Stimulated activated CD8-positive, alpha-beta memory T cell treated with anti-CD3 and anti-CD28 coated beads, Interleukin-15, amount 100 ng/mL, for 48 hours (primary cell): ENCODE measurements around the gene INPP5K.
"Not testable (repeated sequence)": the region's sequence is repeated elsewhere in the genome, so short reads cannot be mapped to it uniquely, and the experiment has no call there.

Experiments
- DNase-seq, 2 donors: peaks; one replicate each; pipeline ENCODE4 v3.0.0-alpha.2; 2020; ENCODE audit warnings: low read depth in 2 of 2

Gene INPP5K

DNA sequence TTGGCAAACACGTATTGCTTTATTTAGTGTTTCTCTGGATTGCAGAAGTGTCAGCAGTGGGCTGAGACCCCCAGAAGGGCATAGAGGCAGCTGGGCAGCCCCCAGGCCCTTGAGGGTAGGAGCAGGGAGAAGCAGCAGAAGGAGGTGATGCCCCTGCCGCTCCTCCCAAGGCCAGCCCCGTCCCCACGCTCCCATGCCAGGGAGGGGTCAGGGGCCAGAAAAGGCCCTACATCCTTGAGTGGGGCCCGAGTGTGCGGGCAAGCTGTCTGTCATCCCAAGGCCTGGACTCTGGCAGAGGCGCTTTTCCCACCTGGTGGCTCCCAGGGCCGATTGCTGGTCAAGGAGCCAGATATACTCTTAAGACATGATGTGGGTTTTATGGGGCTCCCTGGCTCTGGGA is 52.2 kb downstream of the INPP5K start:
- no peak for DNase-seq

DNA sequence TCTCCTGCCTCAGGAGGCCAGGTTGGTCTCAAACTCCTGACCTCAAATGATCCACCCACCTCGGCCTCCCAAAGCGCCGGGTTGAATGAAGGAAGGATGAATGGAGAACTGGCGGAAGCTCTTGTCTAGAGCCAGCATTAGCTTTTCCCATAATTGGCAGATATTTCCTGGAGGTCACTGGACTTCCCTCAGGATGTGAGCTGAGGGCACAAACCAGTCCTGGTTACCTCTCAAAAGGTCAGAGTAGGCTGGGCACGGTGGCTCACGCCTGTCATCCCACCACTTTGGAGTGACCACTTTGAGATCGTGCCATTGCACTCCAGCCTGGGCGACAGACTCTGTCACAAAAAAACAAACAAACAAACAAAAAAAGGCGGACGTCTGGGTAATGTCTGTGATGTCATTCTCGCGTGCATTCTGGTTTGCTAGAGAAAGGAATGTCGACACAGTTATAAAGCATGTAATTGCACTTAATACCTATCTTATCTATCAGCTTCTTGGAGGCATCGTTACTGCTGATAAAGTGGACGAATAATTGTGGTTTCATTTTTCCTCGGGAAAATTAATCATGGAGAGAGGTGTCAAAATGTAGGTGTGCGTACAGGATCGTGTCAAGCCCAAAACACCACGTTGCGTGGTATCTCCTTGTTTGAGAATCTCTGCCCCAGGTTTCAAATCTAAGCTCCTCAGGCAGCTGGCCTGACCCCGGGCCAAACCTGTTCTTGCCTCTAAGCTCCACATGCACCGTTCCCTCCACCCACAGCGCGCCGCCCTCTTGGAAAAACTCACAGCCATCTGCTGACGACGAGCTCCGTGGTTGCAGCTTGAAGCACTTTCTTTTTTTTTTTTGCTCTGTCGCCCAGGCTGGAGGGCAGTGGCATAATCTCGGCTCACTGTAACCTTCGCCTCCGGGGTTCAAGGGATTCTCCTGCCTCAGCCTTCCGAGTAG is 54.0 kb downstream of the INPP5K start:
- no peak for DNase-seq

DNA sequence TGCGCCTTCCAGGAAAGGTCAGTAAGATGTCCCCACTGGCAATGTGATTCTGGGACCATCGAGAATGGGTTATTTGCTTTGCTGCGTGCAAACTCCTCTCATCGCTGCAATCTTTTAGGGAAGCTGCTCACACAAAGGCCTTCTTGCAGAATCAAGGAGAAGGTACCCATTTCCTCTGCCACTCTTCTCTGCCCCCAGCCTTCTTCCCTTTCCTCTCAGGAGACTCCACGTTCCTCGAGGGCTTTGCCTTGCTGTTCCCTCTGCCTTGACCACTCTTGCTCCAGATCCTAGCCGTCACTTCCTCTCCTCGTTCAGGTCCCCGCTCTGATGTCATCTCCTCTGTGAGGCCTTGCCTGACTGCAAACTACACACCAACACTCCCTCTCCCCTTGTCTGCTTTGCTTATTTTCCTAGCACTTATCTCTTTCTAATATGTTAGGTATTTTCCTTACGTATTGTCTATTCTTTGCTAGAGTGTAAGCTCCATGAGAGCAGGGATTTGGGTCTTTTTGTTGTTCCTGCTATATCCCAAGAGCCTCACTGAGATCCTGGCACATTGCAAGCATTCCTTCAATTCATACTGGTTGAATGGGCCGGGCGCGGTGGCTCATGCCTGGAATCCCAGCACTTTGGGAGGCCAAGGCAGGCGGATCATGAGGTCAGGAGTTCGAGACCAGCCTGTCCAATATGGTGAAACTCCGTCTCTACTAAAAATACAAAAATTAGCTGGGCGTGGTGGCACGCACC is 55.0 kb downstream of the INPP5K start:
- no peak for DNase-seq

DNA sequence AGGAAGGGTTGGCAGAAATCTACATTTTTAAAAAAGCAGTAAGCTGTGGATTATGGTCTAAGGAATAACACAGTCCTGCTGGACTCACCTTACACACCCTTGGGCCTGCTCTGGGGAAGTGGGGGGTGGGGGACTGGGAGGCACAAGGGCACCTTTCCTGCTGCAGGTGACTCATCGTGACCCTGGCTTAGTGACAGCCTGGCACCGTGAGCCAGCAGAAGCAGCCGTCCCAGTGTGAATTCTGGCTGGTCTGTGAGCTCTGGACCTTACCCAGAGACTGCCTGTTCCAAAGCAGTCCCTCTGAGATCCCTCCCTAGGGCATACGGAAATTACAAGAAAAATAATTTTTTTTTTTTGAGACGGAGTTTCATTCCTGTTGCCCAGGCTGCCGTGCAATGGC is 56.2 kb downstream of the INPP5K start:
- no peak for DNase-seq

DNA sequence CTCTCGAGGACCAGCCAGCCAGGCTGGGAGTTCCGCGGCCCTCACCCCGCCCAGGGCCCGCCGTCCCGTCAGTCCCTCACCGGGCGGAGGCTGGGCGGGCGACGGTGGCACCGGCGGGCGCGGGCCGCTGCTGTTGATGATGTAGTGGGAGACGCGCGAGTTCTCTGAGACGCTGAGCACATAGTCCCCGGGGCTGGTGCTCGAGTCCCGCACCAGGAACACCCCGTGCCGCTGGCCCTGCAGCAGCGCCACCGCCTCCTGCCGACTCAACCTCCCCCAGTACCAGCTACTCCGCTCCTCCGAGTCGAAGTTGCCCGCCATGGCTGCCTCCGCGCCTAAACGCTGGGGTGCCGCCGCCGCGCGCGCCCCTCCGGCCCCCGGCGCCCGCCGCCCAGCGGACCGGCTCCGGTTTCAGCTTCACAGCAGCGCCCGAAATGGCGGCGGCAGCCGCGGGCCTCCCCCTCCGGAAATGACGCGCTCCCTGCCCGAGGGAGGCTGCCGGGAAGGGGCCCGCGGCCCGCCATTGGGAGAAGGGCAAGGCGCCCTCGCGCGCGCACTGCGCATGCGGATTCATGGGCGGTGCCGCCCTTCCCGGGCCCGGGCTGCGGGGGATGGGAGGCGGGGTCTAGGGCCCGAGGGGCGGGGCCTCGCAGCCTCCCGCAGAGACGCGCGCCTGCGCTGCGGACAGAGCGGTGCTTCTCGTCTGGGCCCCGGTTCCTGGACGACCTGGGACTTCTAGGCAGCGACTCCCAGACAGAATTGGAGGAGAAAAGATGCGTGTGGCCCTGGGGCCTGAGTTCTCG is 60.4 kb downstream of the INPP5K start, which contains the start of gene CRK:
Gene CRK, minus strand, starts transcription at position 436 of the 803 bp plus-strand sequence. Its CDS starts 115 bp downstream, at position 321.
- DNase-seq = peak; percentile 98 to 99

DNA sequence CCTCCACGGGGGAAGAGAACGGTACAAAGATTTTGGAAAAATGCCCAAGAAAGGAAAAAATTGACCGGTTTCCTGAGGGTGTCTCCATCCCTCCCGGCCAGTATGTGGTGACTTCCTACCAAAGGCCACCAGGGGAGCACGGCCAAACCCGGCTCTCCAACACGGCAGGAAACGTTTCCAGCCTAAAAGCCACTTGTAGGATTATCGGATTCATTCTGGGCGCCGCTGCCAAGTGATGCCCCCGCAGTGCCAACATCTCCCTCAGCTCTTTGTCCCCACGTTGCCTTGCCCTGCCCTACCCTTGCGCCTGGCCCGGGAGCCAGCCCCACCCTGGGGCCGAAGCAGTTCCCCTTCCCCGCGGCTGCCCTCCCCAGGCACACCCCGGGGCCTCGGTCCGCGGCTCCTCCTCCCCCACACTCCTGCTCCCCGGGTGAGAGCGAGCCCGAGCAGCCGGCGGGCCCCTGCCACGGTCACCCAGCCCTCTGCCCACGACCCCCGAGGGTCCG is 61.1 kb downstream of the INPP5K start:
- DNase-seq = peak in 1 of 2 donors; percentile 15

DNA sequence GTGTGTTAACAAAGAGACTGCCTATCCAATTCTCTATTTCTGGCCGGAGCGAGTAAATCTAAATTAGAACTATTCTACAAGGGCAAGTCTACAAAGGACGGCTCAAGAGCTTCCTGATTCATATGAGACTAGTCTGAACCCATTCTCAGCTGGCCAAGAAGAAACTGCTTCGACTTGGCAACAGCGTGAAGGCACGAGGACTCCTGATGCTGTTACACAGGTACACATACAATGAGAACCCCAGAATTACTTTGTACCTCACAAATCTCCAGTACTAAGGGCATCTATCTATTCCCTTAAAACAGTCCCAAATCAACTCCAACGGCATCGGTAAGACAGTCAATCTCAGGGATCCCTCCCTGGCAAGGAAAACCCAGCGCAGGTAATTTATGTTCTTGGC is 61.9 kb downstream of the INPP5K start:
- no peak for DNase-seq

DNA sequence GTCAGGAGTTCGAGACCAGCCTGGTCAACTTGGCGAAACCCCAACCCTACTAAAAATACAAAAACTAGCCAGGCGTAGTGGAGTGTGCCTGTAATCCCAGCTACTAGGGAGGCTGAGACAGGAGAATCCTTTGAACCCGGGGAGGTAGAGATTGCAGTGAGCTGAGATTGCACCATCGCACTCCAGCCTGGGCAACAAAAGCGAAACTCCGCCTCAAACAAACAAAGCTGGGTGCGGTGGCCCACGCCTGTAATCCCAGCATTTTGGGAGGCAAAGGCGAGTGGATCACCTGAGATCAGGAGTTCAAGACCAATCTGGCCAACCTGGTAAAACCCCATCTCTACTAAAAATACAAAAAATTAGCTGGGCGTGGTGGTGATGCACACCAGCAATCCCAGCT is 62.7 kb downstream of the INPP5K start:
- DNase-seq = not testable (repeated sequence)

DNA sequence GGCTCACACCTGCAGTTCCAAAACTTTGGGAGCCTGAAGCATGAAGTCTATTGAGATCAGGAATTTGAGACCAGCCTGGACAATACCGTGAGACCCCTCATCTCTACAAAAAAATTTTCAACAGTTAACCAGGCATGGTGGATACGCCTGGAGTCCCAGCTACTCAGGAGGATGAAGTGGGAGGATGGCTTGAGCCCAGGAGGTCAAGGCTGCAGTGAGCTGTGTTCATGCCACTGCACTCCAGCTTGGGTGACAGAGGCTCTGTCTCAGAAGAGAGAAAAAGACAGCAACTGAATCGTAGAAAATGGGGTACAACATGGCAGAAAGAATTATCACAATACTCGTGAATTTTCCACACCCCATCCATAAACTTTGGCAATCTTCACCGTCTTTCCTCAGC is 63.6 kb downstream of the INPP5K start:
- DNase-seq = no peak

DNA sequence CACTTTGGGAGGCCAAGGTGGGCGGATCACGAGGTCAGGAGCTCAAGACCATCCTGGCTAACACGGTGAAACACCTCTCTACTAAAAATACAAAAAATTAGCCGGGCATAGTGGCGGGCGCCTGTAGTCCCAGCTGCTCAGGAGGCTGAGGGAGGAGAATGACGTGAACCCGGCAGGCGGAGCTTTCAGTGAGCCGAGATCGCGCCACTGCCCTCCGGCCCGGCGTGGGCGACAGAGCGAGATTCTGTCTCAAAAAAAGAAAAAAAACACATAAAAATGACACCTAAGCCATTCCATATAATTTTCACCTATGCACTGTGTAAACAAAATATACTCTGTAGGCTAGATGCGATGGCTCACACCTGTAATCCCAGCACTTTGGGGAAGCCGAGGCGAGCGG is 66.2 kb downstream of the INPP5K start:
- DNase-seq = not testable (repeated sequence)

DNA sequence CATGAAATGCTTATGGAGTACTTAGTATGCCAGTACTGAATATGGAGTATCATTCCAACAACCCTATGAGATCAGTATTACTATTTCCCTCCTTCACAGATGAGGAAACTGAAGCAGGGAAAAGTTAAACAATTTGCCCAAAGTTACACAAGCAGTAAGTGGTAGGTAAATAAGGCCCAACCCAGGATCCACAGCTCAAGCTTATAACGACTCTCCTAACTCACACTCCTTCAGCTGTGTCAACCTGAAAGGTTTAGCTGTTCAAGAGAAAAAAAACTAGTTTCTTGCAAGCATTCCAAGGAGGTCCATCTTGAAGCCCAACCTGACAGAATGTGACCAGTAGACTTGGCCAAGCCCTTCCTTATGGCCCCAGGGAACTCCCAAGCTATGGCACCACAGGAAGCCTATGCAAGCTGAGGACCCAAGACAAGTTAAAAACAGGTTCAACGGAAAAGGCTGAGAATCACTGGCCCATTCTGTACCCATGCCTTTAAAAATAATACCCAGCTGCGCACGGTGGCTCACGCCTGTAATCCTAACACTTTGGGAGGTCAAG is 66.9 kb downstream of the INPP5K start:
- DNase-seq = no peak

DNA sequence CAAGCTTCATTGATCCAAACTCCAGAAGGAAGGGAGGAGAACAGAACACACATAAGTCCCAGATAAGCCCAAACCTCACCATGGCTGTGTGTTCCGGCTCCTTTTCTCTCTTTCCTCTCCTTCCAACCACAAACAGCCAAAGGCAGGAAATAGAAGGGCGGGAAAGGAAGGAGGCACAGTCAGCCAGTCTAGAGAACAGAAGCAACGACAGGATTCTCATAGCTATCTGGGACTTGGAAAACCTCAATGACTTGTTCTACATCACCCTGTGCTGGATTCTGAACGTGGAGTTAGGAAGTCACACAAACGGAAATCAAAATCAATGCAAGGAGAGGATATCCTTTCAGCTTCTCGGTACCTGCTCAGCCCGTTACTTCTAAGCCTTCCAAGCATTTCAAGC is 69.4 kb downstream of the INPP5K start:
- DNase-seq = no peak

DNA sequence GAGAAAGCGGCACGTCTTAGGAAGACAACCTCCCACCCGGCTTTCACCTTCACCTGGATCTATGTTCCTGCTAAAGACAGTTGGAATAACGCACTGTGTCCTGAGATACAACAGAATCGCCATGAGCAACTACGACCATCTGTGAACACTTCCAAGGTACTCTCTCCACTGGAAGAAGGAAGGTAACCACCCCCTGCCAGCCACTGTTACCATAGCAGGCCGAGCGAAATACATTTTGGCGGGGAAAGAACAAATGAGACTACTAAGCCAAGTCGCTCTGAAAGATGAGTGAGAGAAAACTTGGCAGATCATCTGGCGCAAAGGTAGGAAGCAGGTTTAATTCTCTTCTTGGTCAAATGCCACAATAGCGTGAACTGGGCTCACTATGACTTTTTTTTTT is 70.2 kb downstream of the INPP5K start:
- DNase-seq = no peak

DNA sequence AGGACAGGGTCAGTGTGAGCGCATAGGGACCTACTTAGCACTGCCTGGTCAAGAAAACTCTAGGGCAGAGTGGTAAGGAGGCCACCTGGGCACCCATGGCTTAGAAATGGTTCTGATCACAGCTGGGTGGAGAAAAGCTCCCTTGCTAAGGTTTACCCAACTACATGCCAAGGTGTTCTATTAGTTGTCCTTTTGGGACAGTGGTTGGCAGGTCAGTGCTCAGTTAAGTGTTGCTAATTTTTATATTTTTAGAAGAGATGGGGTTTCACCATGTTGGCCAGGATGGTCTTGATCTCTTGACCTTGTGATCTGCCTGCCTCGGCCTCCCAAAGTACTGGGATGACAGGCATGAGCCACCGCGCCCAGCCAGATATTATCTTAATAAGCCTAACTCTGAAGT is 70.7 kb downstream of the INPP5K start:
- DNase-seq = not testable (repeated sequence)
